Esophagus muscularis mucosa (tissue), 2 donors: Measurements from ENCODE around the gene SUN1.

Source experiments
- EP300 ChIP-seq: sonication (generic); formaldehyde crosslinking; IDR thresholded peaks from one replicate; pipeline ENCODE4 v1.6.1; 2017; ENCODE audit warnings: antibody characterized with exemption
- POLR2A ChIP-seq: fragments of 450-650 bp; IDR thresholded peaks from one replicate; pipeline ENCODE4 v1.6.1; 2017; ENCODE audit warnings: antibody characterized with exemption, moderate library complexity, mild to moderate bottlenecking, low read depth

DNA sequence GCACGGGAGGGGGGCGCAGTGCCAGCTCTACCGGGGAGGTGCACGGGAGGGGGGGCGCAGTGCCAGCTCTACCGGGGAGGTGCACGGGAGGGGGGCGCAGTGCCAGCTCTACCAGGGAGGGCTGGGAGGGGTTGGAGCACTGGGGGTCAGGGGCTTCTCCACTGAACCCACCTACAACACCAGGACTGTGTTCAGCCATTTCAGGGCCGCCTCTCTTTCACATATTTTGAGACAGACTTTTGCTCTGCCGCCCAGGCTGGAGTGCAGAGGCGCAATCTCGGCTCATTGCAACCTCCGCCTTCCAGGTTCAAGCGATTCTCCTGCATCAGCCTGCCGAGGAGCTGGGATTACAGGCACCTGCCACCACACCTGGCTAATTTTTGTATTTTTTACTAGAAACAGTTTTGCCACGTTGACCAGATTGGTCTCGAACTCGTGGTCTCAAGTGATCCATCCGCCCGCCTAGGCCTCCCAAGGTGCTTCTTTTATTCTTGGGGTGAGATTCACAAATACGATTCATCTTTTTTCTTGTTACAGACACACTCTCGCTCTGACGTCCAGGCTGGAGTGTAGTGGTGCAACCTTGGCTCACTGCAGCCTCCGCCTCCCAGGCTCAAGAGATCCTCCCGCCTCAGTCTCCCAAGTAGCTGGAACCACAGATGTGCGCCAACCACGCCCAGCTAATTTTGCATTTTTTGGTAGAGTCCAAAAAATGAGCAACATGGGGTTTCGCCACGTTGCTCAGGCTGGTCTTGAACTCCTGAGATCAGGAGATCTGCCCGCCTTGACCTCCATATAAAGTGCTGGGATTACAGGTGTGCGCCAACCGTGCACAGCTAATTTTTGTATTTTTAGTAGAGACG is 85.2 kb downstream of the SUN1 start:
- no peak for TF ChIP-seq EP300
- no peak for TF ChIP-seq POLR2A
